K562 (cell line): ENCODE measurements around the gene GNAI1. TPM values are rescaled to one million over a fixed set of nuclear protein-coding genes. Genes with fewer than 3 reads are reported as not detected.

ENCODE experiments used
- ATAC-seq: fragments of 200-7000 bp; cut with Tn5 transposase; 3 replicates; pipeline ENCODE4 v1.9.1; 2020; ENCODE audit warnings: moderate library complexity
- BruUV-seq: library from RNA; stranded (reverse); fragments of 400-500 nt; replicated peaks from 2 replicates; lab custom pipeline; 2021; lab: Mats Ljungman, UMichigan
- CTCF ChIA-PET: fragments of 300-600 bp; formaldehyde crosslinking; extraction: SDS; loops from one replicate; lab custom pipeline; 2021; ENCODE audit warnings: low intra/inter-chr PET ratio; lab: Yijun Ruan, JAX
- POLR2A ChIA-PET: fragments of 300-600, 350-650 bp; sonication (Branson Sonifier 250); formaldehyde crosslinking; extraction: SDS; loops from one replicate; lab custom pipeline; 2021; ENCODE audit warnings: antibody characterized with exemption, inconsistent platforms; lab: Yijun Ruan, JAX
- DNase-seq, 4 experiments: peaks; one replicate each; pipeline versions ENCODE4 v3.0.0 to v3.0.0-alpha.2; 2011 to 2018; ENCODE audit warnings: low spot score in 3 of 4, mixed read lengths in 3 of 4; ENCODE audit errors: extremely low read depth in 1 of 4
- FAIRE-seq: peaks from 2 replicates; lab custom pipeline; 2011; peaks lifted over from hg19 to GRCh38; lab: Jason Lieb, UNC
- H2AFZ ChIP-seq: 2 replicates; pipeline ENCODE4 v1.6.0; 2011; ENCODE audit warnings: low read depth, low read length, control low read depth, inconsistent platforms
- H3K27ac ChIP-seq: fragments of 200-600 bp; 3 replicates; pipeline ENCODE4 v1.8.0; 2011; ENCODE audit warnings: low read depth, mild to moderate bottlenecking, control low read depth, inconsistent platforms, low read length, moderate library complexity, mixed read lengths; ENCODE audit errors: extremely low read depth
- H3K27me3 ChIP-seq, 2 experiments: fragments of 300-600 bp in 1 of 2; 2 replicates in 1 of 2; 3 replicates in 1 of 2; pipeline versions ENCODE4 v1.6.0 to v1.8.0; 2011; ENCODE audit warnings: inconsistent platforms in 2 of 2, low read length in 2 of 2, mild to moderate bottlenecking in 1 of 2, mixed read lengths in 1 of 2, moderate library complexity in 1 of 2; ENCODE audit not compliant: control insufficient read depth in 2 of 2, insufficient read depth in 2 of 2
- H3K36me3 ChIP-seq: fragments of 300-600 bp; 3 replicates; pipeline ENCODE4 v1.8.0; 2011; ENCODE audit warnings: mild to moderate bottlenecking, low read length, inconsistent platforms; ENCODE audit not compliant: control insufficient read depth, insufficient read depth
- H3K4me1 ChIP-seq, 2 experiments: fragments of 200-600 bp in 1 of 2; replicated peaks in 1 of 2; 2 replicates in 1 of 2; 3 replicates in 1 of 2; pipeline versions ENCODE4 v1.5.1 to v1.8.0; 2011; ENCODE audit warnings: inconsistent platforms in 2 of 2, low read length in 2 of 2, mild to moderate bottlenecking in 1 of 2, mixed read lengths in 1 of 2, moderate library complexity in 1 of 2; ENCODE audit not compliant: control insufficient read depth in 2 of 2, insufficient read depth in 2 of 2
- H3K4me2 ChIP-seq: 2 replicates; pipeline ENCODE4 v1.6.1; 2011; ENCODE audit warnings: low read length, control low read depth, inconsistent platforms, mixed read lengths; ENCODE audit not compliant: insufficient read depth
- H3K4me3 ChIP-seq: fragments of 200-600 bp; sonication (generic), shearing (Covaris generic); 2 replicates; pipeline ENCODE4 v1.5.1; 2016; ENCODE audit warnings: control low read depth, inconsistent platforms
- H3K79me2 ChIP-seq: fragments of 200-600 bp; 3 replicates; pipeline ENCODE4 v1.8.0; 2011; ENCODE audit warnings: low read length, inconsistent platforms; ENCODE audit not compliant: control insufficient read depth, insufficient read depth
- H3K9ac ChIP-seq, 2 experiments: 2 replicates each; pipeline versions ENCODE4 v1.6.0 to v1.6.1; 2011; ENCODE audit warnings: low read depth in 2 of 2, low read length in 2 of 2, control low read depth in 1 of 2, inconsistent platforms in 1 of 2, mild to moderate bottlenecking in 1 of 2, mixed read lengths in 1 of 2; ENCODE audit not compliant: insufficient read depth in 1 of 2
- H3K9me1 ChIP-seq: one replicate; pipeline ENCODE4 v1.6.0; 2011; ENCODE audit warnings: inconsistent platforms, mild to moderate bottlenecking, low read length, moderate library complexity; ENCODE audit not compliant: control insufficient read depth, insufficient read depth
- H3K9me3 ChIP-seq: replicated peaks from 2 replicates; pipeline ENCODE4 v1.5.1; 2011; ENCODE audit warnings: low read depth, low read length, inconsistent platforms; ENCODE audit not compliant: control insufficient read depth, insufficient read depth
- H4K20me1 ChIP-seq: replicated peaks from 2 replicates; pipeline ENCODE4 v1.6.1; 2011; ENCODE audit warnings: low read length, inconsistent platforms, mixed read lengths; ENCODE audit not compliant: control insufficient read depth, insufficient read depth
- BHLHE40 ChIP-seq: IDR thresholded peaks from 2 replicates; pipeline ENCODE4 v1.6.1; 2011; ENCODE audit warnings: low read length, improper control_type of control experiment
- CAMTA2 ChIP-seq: fragments of 250-450 bp; sonication (Bioruptor Pico); conservative IDR thresholded peaks from 2 replicates; pipeline ENCODE4 v1.5.1; 2022
- CHAMP1 ChIP-seq: fragments of 450-650 bp; IDR thresholded peaks from 2 replicates; pipeline ENCODE4 v1.6.1; 2016; ENCODE audit warnings: mild to moderate bottlenecking
- EHMT2 ChIP-seq: fragments of 450-650 bp; IDR thresholded peaks from 2 replicates; pipeline ENCODE4 v1.6.1; 2018; ENCODE audit warnings: antibody characterized with exemption
- OTX1 ChIP-seq: fragments of 450-650 bp; formaldehyde crosslinking; IDR thresholded peaks from 2 replicates; pipeline ENCODE4 v1.4.0; 2022; ENCODE audit warnings: mild to moderate bottlenecking
- PML ChIP-seq: IDR thresholded peaks from 2 replicates; pipeline ENCODE4 v1.6.1; 2012; ENCODE audit warnings: low read length, inconsistent platforms
- PURB ChIP-seq: sonication (generic); formaldehyde crosslinking; IDR thresholded peaks from 2 replicates; pipeline ENCODE4 v1.9.0; 2021; ENCODE audit warnings: low read depth, mild to moderate bottlenecking, missing genetic modification reagents
- SMARCC2 ChIP-seq: fragments of 450-650 bp; IDR thresholded peaks from 2 replicates; pipeline ENCODE4 v1.6.1; 2017; ENCODE audit warnings: antibody characterized with exemption, moderate library complexity, mild to moderate bottlenecking, low read depth
- ZBTB34 ChIP-seq: fragments of 250-450 bp; sonication (Bioruptor Pico); IDR thresholded peaks from 2 replicates; pipeline ENCODE4 v1.8.0; 2021; ENCODE audit warnings: mild to moderate bottlenecking, moderate library complexity
- ZNF318 ChIP-seq, 2 experiments: fragments of 450-650 bp; IDR thresholded peaks; 2 replicates each; pipeline ENCODE4 v1.6.1; 2016; ENCODE audit warnings: mild to moderate bottlenecking in 2 of 2, borderline replicate concordance in 1 of 2, low read depth in 1 of 2, moderate library complexity in 1 of 2
- ZNF431 ChIP-seq: sonication (generic); formaldehyde crosslinking; IDR thresholded peaks from 2 replicates; pipeline ENCODE4 v1.8.0; 2022; ENCODE audit warnings: mild to moderate bottlenecking, missing genetic modification reagents
- WGBS: fragments of 100-300 bp; shearing (Covaris generic); methylation state at CpG from one replicate; pipeline ENCODE4 v1.1.6; 2016; ENCODE audit warnings: low coverage, mixed read lengths; ENCODE audit not compliant: insufficient coverage; ENCODE audit errors: missing lambda C conversion rate; 5-methylcytosine and 5-hydroxymethylcytosine counted together
- in situ Hi-C: fragments of 300-500 bp; cut with MboI; formaldehyde crosslinking; loops from 4 replicates; pipeline ENCODE4 v1.15.0; 2018; ENCODE audit warnings: inconsistent platforms, mixed read lengths
- intact Hi-C: fragments of 100-400 bp; cut with micrococcal nuclease; formaldehyde crosslinking; loops from 2 replicates; pipeline ENCODE4 v1.14.2; 2022
- polyA plus RNA-seq, 8 experiments: library from polyadenylated mRNA; depleted of rRNA in 4 of 8; stranded (reverse) in 5 of 8; unstranded in 3 of 8; fragments of >200 nt; fragmentation: Nextera tagmentation in 2 of 8; fragmentation: Illumina TruSeq in 1 of 8; extraction: Ambion mirVana in 2 of 8; extraction: Trizol in 1 of 8; gene quantifications; 2 replicates each; pipeline versions ENCODE4 v1.2.1 to v1.2.3, GENCODE V29; 2011 to 2014; ENCODE audit warnings: inconsistent platforms in 1 of 8, missing spikeins in 1 of 8
- total RNA-seq, 7 experiments: library from RNA; depleted of rRNA in 6 of 7; stranded (reverse); fragments of >200 nt in 6 of 7; fragmentation: Illumina TruSeq in 2 of 7; extraction: Trizol in 2 of 7; gene quantifications; 2 replicates each; pipeline versions ENCODE4 v1.2.1 to v1.2.3, GENCODE V29; 2011 to 2021; ENCODE audit warnings: low replicate concordance in 1 of 7

The GNAI1 gene
- total and polyA plus RNA-seq, 9 of the 15 experiments (the other 6 are each of a cell fraction or from before 2014, with no cell fraction given) = 0.03 to 0.13 (median 0.08) TPM; not detected in 6

- in situ Hi-C loops = loop anchor here (5.0 kb wide), 1 partner anchor 467 kb away; no protein-coding TSS in a partner anchor
- BruUV-seq = no TSS peak
- no peak for TF ChIP-seq EHMT2
- no peak for TF ChIP-seq ZNF318 (IDR thresholded peaks at IDR 0.05; ENCODE audit: borderline replicate concordance in 1 of 2, low read depth in 1 of 2)
- TF ChIP-seq SMARCC2 = no peak
- TF ChIP-seq CAMTA2 (CRISPR knock-in tag) = no peak
- no peak for TF ChIP-seq OTX1
- no peak for TF ChIP-seq CHAMP1
- no peak for TF ChIP-seq ZBTB34 (CRISPR knock-in tag)
- no peak for TF ChIP-seq ZNF431 (CRISPR knock-in tag)
- TF ChIP-seq PML = no peak
- no peak for TF ChIP-seq PURB (CRISPR knock-in tag)
- no peak for TF ChIP-seq BHLHE40
Observed at GRCh38 chr7:80139236-80139635, 4.6 kb downstream of the GNAI1 start.

More at GRCh38 chr7:80139236-80139635, 4.6 kb downstream of the GNAI1 start:
- H3K27ac ChIP-seq = no peak overlapping the region
- WGBS = 0% methylated on average over 1 of the region's 1 CpG
- no peak overlapping the region for H2AFZ ChIP-seq
- no peak for FAIRE-seq
- DNase-seq = no peak
- H3K4me1 ChIP-seq = peaks cover 0 to 11% of the 10 kb centered on the region in 2 experiments; a peak in 1 of 5 replicates
- intact Hi-C loops = no loop called here
- H4K20me1 ChIP-seq = no peaks in the 10 kb centered on the region
- H3K9ac ChIP-seq = no peak overlapping the region
- no peaks in the 10 kb centered on the region for H3K9me3 ChIP-seq
- H3K4me2 ChIP-seq = no peak overlapping the region
- H3K4me3 ChIP-seq = no peak overlapping the region
- no peaks in the 10 kb centered on the region for H3K36me3 ChIP-seq
- peaks cover 0 to 3% of the 10 kb centered on the region in 2 experiments; a peak in 1 of 5 replicates for H3K27me3 ChIP-seq
- CTCF ChIA-PET = no interaction called here
- no peaks in the 10 kb centered on the region for H3K79me2 ChIP-seq
- no peaks in the 10 kb centered on the region for H3K9me1 ChIP-seq
- POLR2A ChIA-PET = no interaction called here
- ATAC-seq = no peak
